ENCODE measurements around the gene TBC1D17. TPM values are rescaled to one million over a fixed set of nuclear protein-coding genes. Genes with fewer than 3 reads are reported as not detected.

The TBC1D17 gene
- total and polyA plus RNA-seq, 10 of the 15 experiments (the other 5 are each of a cell fraction or from before 2014, with no cell fraction given), result 0.42 to 20.4 (median 11.2) TPM

- no peak for ATAC-seq
- WGBS (ENCODE audit: insufficient coverage, insufficient replicate concordance, low lambda C conversion rate, missing lambda C conversion rate), result 90% methylated on average over 8 of the region's 8 CpGs
- H4K20me1 ChIP-seq (ENCODE audit: control insufficient read depth, insufficient read depth), result no peaks in the 10 kb centered on the region; the same call in 1 of the 2 replicates
- no peak for FAIRE-seq
- CTCF ChIA-PET, result interaction anchor here (0.6 to 3.7 kb wide), 5 partner anchors 10 to 48 kb away, joined by 3 to 19 read pairs (median 5); partner anchors contain the start of gene ATF5
- POLR2A ChIA-PET, result interaction anchor here (1.4 to 2.8 kb wide), 4 partner anchors 10 to 23 kb away, joined by 10 to 19 read pairs (median 16); partner anchors contain the start of genes ATF5, IL4I1 and NUP62
- H3K79me2 ChIP-seq (ENCODE audit: control insufficient read depth, insufficient read depth, low read length), result peaks cover 78% of the 10 kb centered on the region
- H3K4me1 ChIP-seq (ENCODE audit: control insufficient read depth, insufficient read depth, low read length), result peaks cover 42% of the 10 kb centered on the region
- H3K27ac ChIP-seq (ENCODE audit: control insufficient read depth, insufficient read depth), result 0 out of 2 replicates have a peak overlapping the region, but pooled peaks have one; percentile 67
- intact Hi-C loops (cut with micrococcal nuclease; ENCODE audit: unreplicated experiment) (no loop called here), in situ Hi-C loops (cut with MboI) (no loop called here)
- no peak overlapping the region for H2AFZ ChIP-seq (ENCODE audit: control insufficient read depth, low read depth, low read length)
- peaks cover 31 to 39% of the 10 kb centered on the region in 2 experiments for H3K36me3 ChIP-seq (ENCODE audit: control insufficient read depth in 2 of 2, insufficient read depth in 2 of 2, low read length in 1 of 2)
- no peak overlapping the region for H3K4me3 ChIP-seq
- BruUV-seq (replicated peaks), result no TSS peak
- TF ChIP-seq SMC3 (IDR thresholded peaks at IDR 0.05; ENCODE audit: borderline replicate concordance, low read length) (no peak), ZNF384 (IDR thresholded peaks at IDR 0.05; ENCODE audit: borderline replicate concordance, low read depth, low read length) (no peak), BACH1 (IDR thresholded peaks at IDR 0.05; ENCODE audit: borderline replicate concordance) (no peak), MYB (IDR thresholded peaks at IDR 0.05; ENCODE audit: borderline replicate concordance, low read depth, low read length) (no peak), ZSCAN29 (IDR thresholded peaks at IDR 0.05) (no peak), ELK1 (IDR thresholded peaks at IDR 0.05; ENCODE audit: low read depth, low read length) (no peak), USF1 (IDR thresholded peaks at IDR 0.05; ENCODE audit: borderline replicate concordance, extremely low read length, insufficient read depth, low read depth, low read length) (no peak), PKNOX1 (IDR thresholded peaks at IDR 0.05) (no peak), STAT1 (conservative IDR thresholded peaks at IDR 0.05) (no peak), ZNF24 (IDR thresholded peaks at IDR 0.05) (no peak), POLR2A (IDR thresholded peaks at IDR 0.05; ENCODE audit: low read depth, low read length) (no peak), LARP7 (IDR thresholded peaks at IDR 0.05) (no peak), SUPT20H (IDR thresholded peaks at IDR 0.05; ENCODE audit: borderline replicate concordance, control insufficient read depth, low read depth, low read length) (no peak), ASH2L (IDR thresholded peaks at IDR 0.05; ENCODE audit: borderline replicate concordance, low read depth) (no peak), ZNF687 (IDR thresholded peaks at IDR 0.05) (no peak)
- no peak overlapping the region for H3K9ac ChIP-seq (ENCODE audit: control insufficient read depth, insufficient read depth, low read length)
- RAD21 ChIA-PET (ENCODE audit: unreplicated experiment), result interaction anchor here (0.8 to 2.0 kb wide), 3 partner anchors 10 to 25 kb away, joined by 3 to 11 read pairs (median 3); partner anchors contain the start of genes ATF5 and NUP62
- no peaks in the 10 kb centered on the region for H3K27me3 ChIP-seq (replicated peaks in 1 of 2; ENCODE audit: control insufficient read depth in 2 of 2, insufficient read depth in 2 of 2, low read length in 1 of 2)
- no peak for DNase-seq (ENCODE audit: low read depth, low spot score)
- no peaks in the 10 kb centered on the region; the same call in 2 of the 3 replicates for H3K9me3 ChIP-seq (replicated peaks; ENCODE audit: control insufficient read depth, insufficient read depth, low read length)
- no peak overlapping the region for H3K4me2 ChIP-seq (ENCODE audit: control insufficient read depth, insufficient read depth)
- SMC1A ChIA-PET (ENCODE audit: uncharacterized antibody, unreplicated experiment), result interaction anchor here (1.1 to 3.7 kb wide), 4 partner anchors 9 to 33 kb away, joined by 3 to 20 read pairs (median 5); partner anchors contain the start of genes ATF5 and NUP62
Measured at GRCh38 chr19:49918089-49918488, 40.6 kb downstream of the TBC1D17 start.
